A549 (cell line): Measurements from ENCODE around the gene CTRL. TPM values are rescaled to one million over a fixed set of nuclear protein-coding genes. Genes with fewer than 3 reads are reported as not detected.

ENCODE experiments used
- ATAC-seq, 2 experiments: fragments of 200-7000 bp in 1 of 2; fragments of >200 bp in 1 of 2; cut with Nextera tagmentation in 1 of 2; cut with Tn5 transposase in 1 of 2; 3 replicates each; pipeline versions ENCODE4 v1.8.0 to v1.9.1; 2018 to 2020; ENCODE audit warnings: mild to moderate bottlenecking in 1 of 2, moderate library complexity in 1 of 2
- CTCF ChIA-PET: fragments of 300-600 bp; sonication (Branson Sonifier 250); formaldehyde crosslinking; extraction: SDS; loops from one replicate; lab custom pipeline; 2021; ENCODE audit warnings: antibody characterized with exemption, inconsistent platforms; lab: Yijun Ruan, JAX
- POLR2A ChIA-PET: fragments of 350-600 bp; formaldehyde crosslinking; extraction: SDS; loops from one replicate; lab custom pipeline; 2021; ENCODE audit warnings: antibody characterized with exemption, inconsistent platforms; lab: Yijun Ruan, JAX
- DNase-seq, 2 experiments: peaks; one replicate each; pipeline versions ENCODE4 v3.0.0 to v3.0.0-alpha.2; 2011 to 2016; ENCODE audit warnings: low read depth in 1 of 2, low spot score in 1 of 2
- FAIRE-seq: peaks from 2 replicates; lab custom pipeline; 2011; peaks lifted over from hg19 to GRCh38; lab: Jason Lieb, UNC
- H3K27ac ChIP-seq, 2 experiments: fragments of >200 bp; sonication (Bioruptor Twin); formaldehyde crosslinking; 3 replicates each; pipeline ENCODE4 v1.5.1; 2016 to 2017
- H3K4me1 ChIP-seq: fragments of >200 bp; sonication (Bioruptor Twin); formaldehyde crosslinking; 3 replicates; pipeline ENCODE4 v1.6.1; 2016
- H3K4me2 ChIP-seq: fragments of >200 bp; sonication (Bioruptor Twin); formaldehyde crosslinking; 3 replicates; pipeline ENCODE4 v1.6.1; 2016
- H3K4me3 ChIP-seq: fragments of >200 bp; sonication (Bioruptor Twin); formaldehyde crosslinking; 3 replicates; pipeline ENCODE4 v1.5.1; 2016
- H3K9me3 ChIP-seq: fragments of >200 bp; sonication (Bioruptor Twin); formaldehyde crosslinking; 3 replicates; pipeline ENCODE4 v1.6.1; 2016
- CTCF ChIP-seq: fragments of >200 bp; sonication (Bioruptor Twin); formaldehyde crosslinking; IDR thresholded peaks from 3 replicates; pipeline ENCODE4 v1.5.1; 2016
- EHMT2 ChIP-seq: fragments of 200-600 bp; sonication (generic); IDR thresholded peaks from 2 replicates; pipeline ENCODE4 v1.6.1; 2016; ENCODE audit warnings: antibody characterized with exemption, low read depth, mild to moderate bottlenecking, moderate library complexity
- HMGXB4 ChIP-seq: fragments of 250-450 bp; sonication (Bioruptor Pico); IDR thresholded peaks from 2 replicates; pipeline ENCODE4 v1.5.0; 2021; ENCODE audit warnings: mild to moderate bottlenecking, moderate library complexity, borderline replicate concordance
- HOXA7 ChIP-seq: fragments of 250-450 bp; sonication (Bioruptor Pico); IDR thresholded peaks from 2 replicates; pipeline ENCODE4 v1.5.0; 2020; ENCODE audit warnings: mild to moderate bottlenecking, moderate library complexity
- JUNB ChIP-seq: fragments of >200 bp; sonication (Bioruptor Twin); formaldehyde crosslinking; IDR thresholded peaks from 2 replicates; pipeline ENCODE4 v1.6.1; 2016
- MAX ChIP-seq: IDR thresholded peaks from 2 replicates; pipeline ENCODE4 v1.6.1; 2012
- MAZ ChIP-seq: fragments of 150-350 bp; IDR thresholded peaks from 2 replicates; pipeline ENCODE4 v1.6.1; 2014; ENCODE audit warnings: antibody characterized with exemption, low read depth, low read length, borderline replicate concordance
- MYC ChIP-seq: IDR thresholded peaks from 2 replicates; pipeline ENCODE4 v1.6.1; 2012; ENCODE audit warnings: mild to moderate bottlenecking, inconsistent platforms, low read length, improper control_type of control experiment, borderline replicate concordance
- PHF8 ChIP-seq: fragments of 200-600 bp; sonication (generic); IDR thresholded peaks from 2 replicates; pipeline ENCODE4 v1.6.1; 2016; ENCODE audit warnings: low read depth, mild to moderate bottlenecking, antibody characterized with exemption, moderate library complexity, borderline replicate concordance
- RARB ChIP-seq: fragments of 250-450 bp; sonication (Bioruptor Pico); IDR thresholded peaks from 2 replicates; pipeline ENCODE4 v1.8.0; 2021; ENCODE audit warnings: mild to moderate bottlenecking, moderate library complexity
- RFX5 ChIP-seq: fragments of 450-650 bp; IDR thresholded peaks from 2 replicates; pipeline ENCODE4 v1.7.1; 2014; ENCODE audit warnings: antibody characterized with exemption, mild to moderate bottlenecking, moderate library complexity
- RNF2 ChIP-seq: fragments of 200-600 bp; sonication (generic); IDR thresholded peaks from 2 replicates; pipeline ENCODE4 v1.6.1; 2016; ENCODE audit warnings: low read depth, mild to moderate bottlenecking, antibody characterized with exemption, moderate library complexity, borderline replicate concordance
- TFCP2L1 ChIP-seq: fragments of 250-450 bp; sonication (Bioruptor Pico); IDR thresholded peaks from 2 replicates; pipeline ENCODE4 v1.5.0; 2021; ENCODE audit warnings: mild to moderate bottlenecking
- TP53 ChIP-seq: fragments of 250-450 bp; sonication (Bioruptor Pico); IDR thresholded peaks from 2 replicates; pipeline ENCODE4 v1.5.0; 2021; ENCODE audit warnings: mild to moderate bottlenecking, moderate library complexity
- ZC3H11A ChIP-seq: fragments of 450-650 bp; IDR thresholded peaks from 2 replicates; pipeline ENCODE4 v1.6.1; 2014; ENCODE audit warnings: antibody characterized with exemption, mild to moderate bottlenecking
- WGBS: methylation state at CpG from one replicate; pipeline ENCODE4 v1.1.6; 2017; ENCODE audit errors: missing lambda C conversion rate; 5-methylcytosine and 5-hydroxymethylcytosine counted together
- polyA plus RNA-seq, 4 experiments: library from polyadenylated mRNA; depleted of rRNA in 3 of 4; stranded (reverse); fragments of >200 nt; fragmentation: RNase III in 1 of 4; extraction: RNeasy Plus Mini Kit Qiagen cat#74134 plus additional on column Dnase treatment in 1 of 4; gene quantifications; 2 replicates in 3 of 4; 3 replicates in 1 of 4; pipeline ENCODE4 v1.2.3, GENCODE V29; 2011 to 2017

The CTRL gene
- polyA plus RNA-seq, 2 of the 4 experiments (the other 2 are of a cell fraction), result 0.92 to 3.6 TPM

GRCh38 chr16:67968400-67969253, 37.0 kb upstream of the CTRL start, which contains the start of gene SLC12A4 (continued):
- no peak; the same call in 2 of the 3 replicates for TF ChIP-seq CTCF
- TF ChIP-seq PHF8, result peak; percentile 75; the same call in 1 of the 2 replicates
- TF ChIP-seq RARB (CRISPR knock-in tag), result no peak
- no peak for TF ChIP-seq HMGXB4 (CRISPR knock-in tag)
- TF ChIP-seq, all 56 proteins: peak for 9

DNA sequence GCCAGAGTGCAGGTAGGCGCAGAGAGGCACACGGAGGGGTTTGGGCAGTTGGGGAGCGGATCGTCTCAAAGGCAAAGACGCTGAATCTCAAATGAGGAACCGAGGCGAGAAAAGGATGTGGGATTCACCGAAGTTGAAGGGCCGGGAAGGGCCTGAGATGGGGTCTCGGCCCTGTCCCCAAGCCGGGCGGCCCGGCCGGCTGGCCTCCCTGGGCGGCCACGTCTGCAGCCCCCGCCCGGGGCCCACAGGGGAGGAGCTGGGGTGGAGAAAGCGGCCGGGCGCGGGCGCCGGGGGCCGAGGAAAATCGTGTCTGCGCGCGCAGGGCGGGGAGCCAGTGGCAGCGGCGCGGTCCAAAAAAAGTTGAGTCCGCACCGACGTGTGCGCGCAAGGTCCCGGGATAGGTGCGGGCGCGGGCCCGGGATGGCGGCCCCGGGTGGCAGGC, 36.3 kb upstream of the CTRL start:
- Histone ChIP-seq H3K4me1 (peaks cover 25% of the 10 kb centered on the region), H3K4me2 (peak overlapping the region; percentile 89), H3K9me3 (no peaks in the 10 kb centered on the region), H3K4me3 (peak overlapping the region; percentile 95), H3K27ac (peak overlapping the region; percentile 94 to 95)
- peak in 1 of 2 experiments; percentile 36 for DNase-seq
- TF ChIP-seq RNF2 (no peak), TFCP2L1 (peak; percentile 54; the same call in 1 of the 2 replicates)
- 0% methylated on average over 14 of the region's 45 CpGs for WGBS
- ChIA-PET CTCF (no interaction called here), POLR2A (no interaction called here)
- no peak for FAIRE-seq
- ATAC-seq, result peak; percentile 21 to 48; a peak in 5 of 6 replicates

- H3K4me2 ChIP-seq, result peak overlapping the region; percentile 89
- H3K4me1 ChIP-seq, result peaks cover 25% of the 10 kb centered on the region
- 47% methylated on average over 16 of the region's 18 CpGs for WGBS
- peak overlapping the region; percentile 95 for H3K4me3 ChIP-seq
- DNase-seq, result no peak
- POLR2A ChIA-PET, result no interaction called here
- FAIRE-seq, result no peak
- no peak for TF ChIP-seq RARB (CRISPR knock-in tag)
- no peak for TF ChIP-seq JUNB
- TF ChIP-seq, all 56 proteins: peak for 0
- H3K9me3 ChIP-seq, result no peaks in the 10 kb centered on the region
- peak overlapping the region; percentile 94 to 95 for H3K27ac ChIP-seq
- CTCF ChIA-PET, result interaction anchor here (0.7 to 1.6 kb wide), 4 partner anchors 19 to 73 kb away, joined by 3 to 4 read pairs (median 4); partner anchors contain the start of genes CTRL and PSMB10
- ATAC-seq, result peak in 1 of 2 experiments; percentile 4; a peak in 2 of 6 replicates
Measured at GRCh38 chr16:67967183-67967957, 35.7 kb upstream of the CTRL start.

DNA sequence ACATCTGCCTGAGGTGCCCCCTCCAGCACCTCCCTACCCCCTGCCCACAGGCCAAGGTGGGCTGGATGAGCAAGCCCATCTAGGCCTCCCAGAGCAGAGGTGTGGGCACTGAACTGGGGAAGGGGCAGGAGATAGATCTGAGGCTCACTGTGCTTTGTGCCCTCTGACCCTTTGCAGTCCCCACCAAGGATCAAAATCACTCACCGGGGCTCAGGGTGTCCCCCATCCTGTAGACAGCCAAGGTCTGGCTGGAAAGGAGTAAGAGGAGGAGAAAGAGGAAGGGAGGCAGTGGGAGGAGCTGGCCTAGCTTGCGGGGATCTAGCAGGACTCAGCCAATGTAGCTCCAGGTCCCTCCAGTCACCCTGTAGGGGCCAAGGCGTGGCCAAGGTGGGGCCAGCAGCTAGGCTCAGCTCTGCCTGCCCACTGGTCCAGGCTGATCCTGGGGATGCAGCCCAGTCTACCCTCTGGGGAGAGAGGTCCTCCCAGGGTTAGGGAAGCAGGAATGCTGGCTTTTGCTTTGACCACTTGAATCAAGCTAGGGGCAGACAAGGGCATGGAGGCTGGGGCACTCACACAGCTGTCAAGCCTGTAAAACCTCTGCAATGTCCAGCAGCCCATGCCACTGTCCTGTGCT, 35.0 kb upstream of the CTRL start:
- Histone ChIP-seq H3K9me3 (no peaks in the 10 kb centered on the region), H3K4me3 (peak overlapping the region; percentile 95; the same call in 2 of the 3 replicates), H3K4me1 (peaks cover 25% of the 10 kb centered on the region), H3K4me2 (peak overlapping the region; percentile 89), H3K27ac (peak overlapping the region; percentile 58 to 95)
- ATAC-seq, result peak in 1 of 2 experiments; percentile 51; a peak in 3 of 6 replicates
- DNase-seq, result peak in 1 of 2 experiments; percentile 44
- FAIRE-seq, result no peak
- WGBS, result 90% methylated on average over 3 of the region's 3 CpGs
- ChIA-PET CTCF (interaction anchor here (0.7 to 1.6 kb wide), 6 partner anchors 20 to 150 kb away, joined by 3 to 11 read pairs (median 4); partner anchors contain the start of genes CTRL and PSMB10), POLR2A (no interaction called here)
- TF ChIP-seq MAZ (no peak), RNF2 (no peak), MYC (no peak), ZC3H11A (no peak), CTCF (no peak), JUNB (no peak), HMGXB4 (CRISPR knock-in tag) (no peak), RFX5 (no peak), HOXA7 (CRISPR knock-in tag) (no peak), EHMT2 (no peak), TP53 (no peak), MAX (no peak)
